Heart left ventricle (tissue), 16 donors: ENCODE measurements around the gene RGS12. TPM values are rescaled to one million over a fixed set of nuclear protein-coding genes. Genes with fewer than 3 reads are reported as not detected.

Experiments used
- ATAC-seq, 4 donors: fragments of 200-7000 bp; cut with Tn5 transposase; one replicate each; pipeline ENCODE4 v1.9.1; 2020 to 2022; ENCODE audit warnings: moderate library complexity in 4 of 4, mild to moderate bottlenecking in 3 of 4, moderate number of reproducible peaks in 1 of 4
- DNase-seq, 5 donors: peaks; one replicate each; pipeline ENCODE4 v3.0.0-alpha.2; 2020
- H3K27ac ChIP-seq, 12 donors: fragments of 200-600 bp; sonication (generic) in 4 of 12; one replicate each; pipeline versions ENCODE4 v1.5.0 to v1.8.0; 2016 to 2022; ENCODE audit warnings: mild to moderate bottlenecking in 2 of 12
- H3K27me3 ChIP-seq, 9 donors: fragments of 200-600 bp; sonication (generic) in 2 of 9; one replicate each; pipeline versions ENCODE4 v1.5.1 to v1.8.0; 2016 to 2022; ENCODE audit warnings: mild to moderate bottlenecking in 3 of 9
- H3K36me3 ChIP-seq, 9 donors: fragments of 200-600 bp; sonication (generic) in 2 of 9; one replicate each; pipeline versions ENCODE4 v1.5.0 to v1.8.0; 2018 to 2022; ENCODE audit warnings: mild to moderate bottlenecking in 2 of 9
- H3K4me1 ChIP-seq, 12 donors: fragments of 200-600 bp; sonication (generic) in 4 of 12; one replicate each; pipeline versions ENCODE4 v1.5.0 to v1.8.0; 2016 to 2022; ENCODE audit warnings: mild to moderate bottlenecking in 3 of 12
- H3K4me3 ChIP-seq, 12 donors: fragments of 200-600 bp; sonication (generic) in 4 of 12; one replicate each; pipeline versions ENCODE4 v1.5.0 to v1.8.0; 2017 to 2022; ENCODE audit warnings: mild to moderate bottlenecking in 9 of 12, moderate library complexity in 4 of 12
- H3K9me3 ChIP-seq, 12 donors: fragments of 200-600 bp; sonication (generic) in 4 of 12; one replicate each; pipeline versions ENCODE4 v1.5.0 to v1.8.0; 2016 to 2022; ENCODE audit warnings: mild to moderate bottlenecking in 1 of 12
- CTCF ChIP-seq, 12 donors: fragments of 200-600 bp; sonication (generic) in 4 of 12; IDR thresholded peaks; one replicate each; pipeline versions ENCODE4 v1.5.0 to v1.8.0; 2018 to 2022; ENCODE audit warnings: antibody characterized with exemption in 12 of 12, mild to moderate bottlenecking in 5 of 12
- POLR2A ChIP-seq, 2 donors: fragments of 450-650 bp; IDR thresholded peaks; one replicate each; pipeline ENCODE4 v1.6.1; 2017; ENCODE audit warnings: antibody characterized with exemption in 2 of 2, mild to moderate bottlenecking in 2 of 2, moderate library complexity in 2 of 2
- WGBS, 4 donors: extraction: QIAGEN DNeasy Blood & Tissue Kit in 2 of 4; methylation state at CpG; one replicate each; pipeline versions ENCODE4 v1.1.5 to v1.1.7; 2013 to 2018; 5-methylcytosine and 5-hydroxymethylcytosine counted together
- intact Hi-C, 10 donors: fragments of 100-400 bp; cut with DNase I; formaldehyde crosslinking; loops; one replicate each; pipeline versions ENCODE4 v1.11.1 to v1.14.2; 2022
- polyA plus RNA-seq, 2 donors: library from polyadenylated mRNA; stranded (reverse); fragments of 200-250 nt; gene quantifications; one replicate each; pipeline ENCODE4 v1.2.3, GENCODE V29; 2013
- total RNA-seq, 9 donors: library from RNA; depleted of rRNA in 2 of 9; stranded (reverse); fragments of >200 nt in 2 of 9; fragmentation: NEBNext Ultra II Directional in 3 of 9; extraction: Animal tissue kit (Norgen Biotek cat#: 25700) in 3 of 9; gene quantifications; one replicate each; pipeline versions ENCODE4 v1.1.0 to v1.2.4, GENCODE V29; 2016 to 2023
- donor health status: ischemic (EF 13 %, LVEDD 7.1; RV severe dilation, severe dysfunction).
- donor health status: healthy with polysubstance abuse.
- donor health status: DM: no; HTN: yes; CAD: no.
- donor health status: DM: no; HTN: no; CAD: no.
- donor health status: ischemic (EF 25% LVEDD 6.9; RV normal size, moderate dysfunction).
- donor health status: ischemic (EF 25% LVEDD 5.7; RV mildly dilated, moderate dysfunction).
- donor health status: healthy.
- donor health status: DM: yes; HTN: yes; CAD: no.
- donor health status: ischemic (EF 35%, LVEDD 5.7; RV mildly dilated, moderate dysfunction).
- donor health status: nonischemic (EF 11% LVEDD 7.7; RV severe dilation, severe dysfunction).
- donor health status: DM: yes; HTN: yes; CAD: no.
- donor health status: PGD.
- donor health status: ischemic (EF 29% LVEDD 5.4; RV normal size, mild dysfunction).
- donor health status: nonischemic (EF 23%, LVEDD 6.1; RV moderate dilation, normal function).

The RGS12 gene
- total and polyA plus RNA-seq, 11 donors = 8.4 to 18.4 (median 13.9) TPM

- Histone ChIP-seq H3K4me3 (no peak overlapping the region), H3K9me3 (no peaks in the 10 kb centered on the region), H3K27ac (no peak overlapping the region), H3K36me3 (peaks cover 0 to 5% (median 0%) of the 10 kb centered on the region in 9 donors), H3K27me3 (no peaks in the 10 kb centered on the region), H3K4me1 (no peaks in the 10 kb centered on the region)
- intact Hi-C loops = no loop called here
- TF ChIP-seq POLR2A (IDR thresholded peaks at IDR 0.05) (no peak), CTCF (IDR thresholded peaks at IDR 0.05) (no peak)
- DNase-seq = peak in 3 of 5 donors; percentile 6 to 44 (median 21)
- 92 to 98% (median 96%) methylated on average over 11 to 19 of the region's 19 CpGs for WGBS, 4 donors
- ATAC-seq = no peak
These were observed 41.7 kb upstream of the RGS12 start for GRCh38 chr4:3250956-3251690.

- ATAC-seq = no peak
- intact Hi-C loops = no loop called here
- peaks cover 0 to 5% (median 0%) of the 10 kb centered on the region in 9 donors for H3K36me3 ChIP-seq
- no peaks in the 10 kb centered on the region for H3K4me1 ChIP-seq
- WGBS, 4 donors = 94 to 100% (median 97%) methylated on average over 6 to 11 of the region's 11 CpGs
- no peaks in the 10 kb centered on the region for H3K27me3 ChIP-seq
- peak in 3 of 5 donors; percentile 6 to 33 (median 20) for DNase-seq
- TF ChIP-seq POLR2A (IDR thresholded peaks at IDR 0.05) = no peak
- no peak for TF ChIP-seq CTCF (IDR thresholded peaks at IDR 0.05)
- no peak overlapping the region for H3K27ac ChIP-seq
- no peaks in the 10 kb centered on the region for H3K9me3 ChIP-seq
- H3K4me3 ChIP-seq = no peak overlapping the region
These were observed 40.9 kb upstream of the RGS12 start for GRCh38 chr4:3251691-3252479.

- Histone ChIP-seq H3K27me3 (no peaks in the 10 kb centered on the region), H3K36me3 (peaks cover 0 to 5% (median 0%) of the 10 kb centered on the region in 9 donors), H3K4me3 (no peak overlapping the region), H3K9me3 (no peaks in the 10 kb centered on the region), H3K27ac (no peak overlapping the region), H3K4me1 (no peaks in the 10 kb centered on the region)
- WGBS, 4 donors = 95 to 97% (median 97%) methylated on average over 3 of the region's 3 CpGs
- ATAC-seq (no peak), DNase-seq (no peak)
- TF ChIP-seq POLR2A (IDR thresholded peaks at IDR 0.05) = no peak
- intact Hi-C loops = no loop called here
These were observed 40.4 kb upstream of the RGS12 start for GRCh38 chr4:3252480-3252828.

GRCh38 chr4:3252831-3253641, 39.8 kb upstream of the RGS12 start:
- TF ChIP-seq CTCF (IDR thresholded peaks at IDR 0.05) (no peak), POLR2A (IDR thresholded peaks at IDR 0.05) (no peak)
- ATAC-seq = no peak
- Histone ChIP-seq H3K9me3 (no peaks in the 10 kb centered on the region), H3K27ac (no peak overlapping the region), H3K4me1 (no peaks in the 10 kb centered on the region), H3K4me3 (no peak overlapping the region), H3K36me3 (peaks cover 0 to 5% (median 0%) of the 10 kb centered on the region in 9 donors), H3K27me3 (no peaks in the 10 kb centered on the region)
- 90 to 91% (median 91%) methylated on average over 29 to 38 of the region's 38 CpGs for WGBS, 4 donors
- peak in 3 of 5 donors; percentile 20 to 55 (median 23) for DNase-seq
- intact Hi-C loops = no loop called here
